GM12878 (cell line): Measurements from ENCODE around the gene POU6F2.

Source experiments
- CEBPB ChIP-seq, 2 experiments: fragments of 150-350 bp in 1 of 2; IDR thresholded peaks; 2 replicates each; pipeline ENCODE4 v1.6.1; 2012 to 2014; ENCODE audit warnings: low read depth in 2 of 2, low read length in 2 of 2, borderline replicate concordance in 1 of 2, inconsistent platforms in 1 of 2
- POLR2A ChIP-seq: IDR thresholded peaks from 2 replicates; pipeline ENCODE4 v1.6.1; 2011; ENCODE audit warnings: low read depth, mild to moderate bottlenecking, low read length
- TCF7 ChIP-seq: IDR thresholded peaks from 2 replicates; pipeline ENCODE4 v1.6.1; 2014; ENCODE audit warnings: antibody characterized with exemption, borderline replicate concordance
- TF ChIP-seq, protein P1 (sequence below): IDR thresholded peaks from 2 replicates; pipeline ENCODE4 v1.6.1; 2012; ENCODE audit warnings: low read depth, low read length, improper control_type of control experiment

DNA sequence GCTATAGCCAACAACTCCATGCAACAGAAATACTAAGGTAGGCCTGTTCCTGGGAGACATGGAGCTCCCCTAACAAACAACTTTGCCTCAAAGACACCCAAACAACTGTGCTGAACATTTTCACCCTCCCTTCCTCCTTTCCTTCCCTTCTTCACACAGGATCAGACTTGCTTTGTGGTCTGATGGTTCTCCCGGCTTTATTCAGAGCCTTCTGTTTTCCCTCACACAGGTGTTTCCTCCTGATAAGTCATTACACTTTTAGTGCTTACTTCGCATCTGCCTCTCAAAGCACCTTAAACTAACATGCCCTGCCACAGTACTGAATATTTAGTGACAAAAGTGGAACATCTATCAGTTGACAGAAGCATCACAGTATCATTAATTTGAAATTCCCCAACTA, 532.2 kb downstream of the POU6F2 start:
- TF ChIP-seq CEBPB (IDR thresholded peaks at IDR 0.05; ENCODE audit: borderline replicate concordance in 1 of 2, low read depth in 2 of 2, low read length in 2 of 2) (no peak), POLR2A (no peak), TCF7 (no peak)
- TF ChIP-seq, protein P1, sequence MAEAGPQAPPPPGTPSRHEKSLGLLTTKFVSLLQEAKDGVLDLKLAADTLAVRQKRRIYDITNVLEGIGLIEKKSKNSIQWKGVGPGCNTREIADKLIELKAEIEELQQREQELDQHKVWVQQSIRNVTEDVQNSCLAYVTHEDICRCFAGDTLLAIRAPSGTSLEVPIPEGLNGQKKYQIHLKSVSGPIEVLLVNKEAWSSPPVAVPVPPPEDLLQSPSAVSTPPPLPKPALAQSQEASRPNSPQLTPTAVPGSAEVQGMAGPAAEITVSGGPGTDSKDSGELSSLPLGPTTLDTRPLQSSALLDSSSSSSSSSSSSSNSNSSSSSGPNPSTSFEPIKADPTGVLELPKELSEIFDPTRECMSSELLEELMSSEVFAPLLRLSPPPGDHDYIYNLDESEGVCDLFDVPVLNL: no peak
